Subcutaneous abdominal adipose tissue (tissue), 5 donors: ENCODE results near the gene LOXL3.

Source experiments
- H3K27ac ChIP-seq: one replicate; pipeline ENCODE4 v1.7.0; 2013; ENCODE audit warnings: low read depth, mild to moderate bottlenecking, inconsistent platforms, low read length, moderate library complexity
- H3K27me3 ChIP-seq, 5 donors: one replicate each; pipeline ENCODE4 v1.7.0; 2013; ENCODE audit warnings: low read length in 5 of 5, inconsistent platforms in 1 of 5; ENCODE audit not compliant: control insufficient read depth in 5 of 5, insufficient read depth in 4 of 5
- H3K36me3 ChIP-seq, 5 donors: one replicate each; pipeline ENCODE4 v1.7.0; 2013; ENCODE audit warnings: low read length in 5 of 5; ENCODE audit not compliant: control insufficient read depth in 5 of 5, insufficient read depth in 5 of 5
- H3K4me1 ChIP-seq, 5 donors: one replicate each; pipeline ENCODE4 v1.7.0; 2013; ENCODE audit warnings: low read length in 5 of 5, mild to moderate bottlenecking in 3 of 5, moderate library complexity in 1 of 5; ENCODE audit not compliant: control insufficient read depth in 5 of 5, insufficient read depth in 5 of 5
- H3K4me3 ChIP-seq, 5 donors: one replicate each; pipeline ENCODE4 v1.7.0; 2013; ENCODE audit warnings: low read length in 5 of 5, low read depth in 1 of 5
- H3K9ac ChIP-seq, 5 donors: one replicate each; pipeline ENCODE4 v1.7.0; 2013; ENCODE audit warnings: low read length in 5 of 5, mild to moderate bottlenecking in 4 of 5, moderate library complexity in 3 of 5
- H3K9me3 ChIP-seq, 5 donors: one replicate each; pipeline ENCODE4 v1.7.0; 2013; ENCODE audit warnings: low read length in 5 of 5; ENCODE audit not compliant: control insufficient read depth in 5 of 5
- donor health status: healthy.
- donor health status: healthy.
- donor health status: healthy.
- donor health status: healthy.
- donor health status: healthy.

Gene LOXL3

GRCh38 chr2:74501335-74502071, 52.2 kb downstream of the LOXL3 start:
- no peak overlapping the region for H3K9ac ChIP-seq
- H3K9me3 ChIP-seq: no peaks in the 10 kb centered on the region
- peaks cover 4 to 72% (median 68%) of the 10 kb centered on the region in 5 donors for H3K4me1 ChIP-seq
- H3K4me3 ChIP-seq: peak overlapping the region in 2 of 5 donors; percentile 84 to 87
- no peak overlapping the region for H3K27ac ChIP-seq
- peaks cover 31 to 52% (median 39%) of the 10 kb centered on the region in 5 donors for H3K27me3 ChIP-seq
- peaks cover 0 to 14% (median 11%) of the 10 kb centered on the region in 5 donors for H3K36me3 ChIP-seq

DNA sequence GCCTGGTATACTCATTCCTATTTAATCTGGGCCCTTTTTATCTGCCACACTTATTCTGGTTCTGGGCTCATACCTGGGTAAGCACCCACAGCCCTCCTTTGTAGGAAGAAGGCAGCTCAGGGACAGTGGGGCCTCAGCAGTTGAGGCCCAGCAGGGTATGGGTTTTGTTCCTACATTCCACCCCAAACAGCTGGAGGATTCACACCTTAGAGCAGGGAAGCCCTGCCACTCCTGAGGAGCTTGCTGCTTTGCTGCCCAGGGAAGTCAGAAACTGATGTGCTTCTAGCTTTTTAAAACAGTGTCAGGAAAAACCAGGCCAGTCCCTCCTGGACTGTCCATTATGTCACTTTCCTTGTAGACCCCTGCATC, 53.2 kb downstream of the LOXL3 start:
- no peaks in the 10 kb centered on the region for H3K9me3 ChIP-seq
- no peak overlapping the region for H3K9ac ChIP-seq
- peaks cover 1 to 65% (median 60%) of the 10 kb centered on the region in 5 donors for H3K4me1 ChIP-seq
- peaks cover 0 to 10% (median 7%) of the 10 kb centered on the region in 5 donors for H3K36me3 ChIP-seq
- peaks cover 31 to 52% (median 39%) of the 10 kb centered on the region in 5 donors for H3K27me3 ChIP-seq
- H3K4me3 ChIP-seq: no peak overlapping the region
- H3K27ac ChIP-seq: no peak overlapping the region

DNA sequence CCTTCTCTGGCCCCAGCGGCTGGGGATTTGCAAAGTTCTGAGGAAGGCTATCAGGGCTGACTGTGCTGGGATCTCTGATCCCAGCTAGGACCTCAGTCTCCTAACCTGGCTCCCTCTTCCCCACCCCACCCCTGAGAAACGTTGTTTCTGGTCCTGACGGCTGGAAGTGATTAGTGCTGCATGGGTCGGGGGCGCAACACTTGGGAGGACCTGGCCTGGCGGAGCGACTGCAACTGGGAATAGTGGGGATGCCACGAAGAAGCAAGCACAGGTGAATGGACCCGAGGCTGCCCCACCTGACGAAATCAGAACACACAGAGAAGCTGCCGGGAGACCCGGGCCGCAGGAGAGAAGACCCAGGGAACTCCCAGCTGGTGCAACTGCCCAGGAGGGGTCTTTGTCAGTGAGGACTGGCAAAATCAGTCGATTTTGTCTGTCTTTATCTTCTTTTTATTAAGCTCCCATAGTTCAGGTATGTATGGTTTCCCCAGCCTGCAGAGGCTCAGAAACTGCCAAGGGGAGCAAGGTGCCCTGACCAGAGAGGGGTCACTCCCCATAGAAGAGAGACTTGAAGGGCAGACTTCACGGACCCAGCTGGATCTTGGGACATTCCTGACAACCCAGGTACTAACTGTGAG, 53.7 kb downstream of the LOXL3 start:
- H3K9ac ChIP-seq: no peak overlapping the region
- peaks cover 0 to 5% (median 2%) of the 10 kb centered on the region in 5 donors for H3K36me3 ChIP-seq
- H3K27ac ChIP-seq: no peak overlapping the region
- H3K4me1 ChIP-seq: peaks cover 1 to 60% (median 55%) of the 10 kb centered on the region in 5 donors
- no peak overlapping the region for H3K4me3 ChIP-seq
- H3K27me3 ChIP-seq: peaks cover 31 to 52% (median 39%) of the 10 kb centered on the region in 5 donors
- no peaks in the 10 kb centered on the region for H3K9me3 ChIP-seq

GRCh38 chr2:74499267-74499939, 54.3 kb downstream of the LOXL3 start, which contains the start of gene LBX2:
Gene LBX2, minus strand, starts transcription at chr2:74499603. Its CDS starts 66 bp downstream, at chr2:74499537.
- Histone ChIP-seq H3K4me3 (peak within 1 kb of the TSS; percentile 36 to 59 (median 52)), H3K27me3 (peaks cover 31 to 52% (median 39%) of the 10 kb centered on the region in 5 donors), H3K27ac (no peak within 1 kb of the TSS), H3K9ac (peak within 1 kb of the TSS in 1 of 5 donors; percentile 28), H3K4me1 (peaks cover 1 to 55% (median 49%) of the 10 kb centered on the region in 5 donors), H3K9me3 (no peaks in the 10 kb centered on the region), H3K36me3 (peaks cover under 1 to 2% (median 1%) of the 10 kb centered on the region in 5 donors)

DNA sequence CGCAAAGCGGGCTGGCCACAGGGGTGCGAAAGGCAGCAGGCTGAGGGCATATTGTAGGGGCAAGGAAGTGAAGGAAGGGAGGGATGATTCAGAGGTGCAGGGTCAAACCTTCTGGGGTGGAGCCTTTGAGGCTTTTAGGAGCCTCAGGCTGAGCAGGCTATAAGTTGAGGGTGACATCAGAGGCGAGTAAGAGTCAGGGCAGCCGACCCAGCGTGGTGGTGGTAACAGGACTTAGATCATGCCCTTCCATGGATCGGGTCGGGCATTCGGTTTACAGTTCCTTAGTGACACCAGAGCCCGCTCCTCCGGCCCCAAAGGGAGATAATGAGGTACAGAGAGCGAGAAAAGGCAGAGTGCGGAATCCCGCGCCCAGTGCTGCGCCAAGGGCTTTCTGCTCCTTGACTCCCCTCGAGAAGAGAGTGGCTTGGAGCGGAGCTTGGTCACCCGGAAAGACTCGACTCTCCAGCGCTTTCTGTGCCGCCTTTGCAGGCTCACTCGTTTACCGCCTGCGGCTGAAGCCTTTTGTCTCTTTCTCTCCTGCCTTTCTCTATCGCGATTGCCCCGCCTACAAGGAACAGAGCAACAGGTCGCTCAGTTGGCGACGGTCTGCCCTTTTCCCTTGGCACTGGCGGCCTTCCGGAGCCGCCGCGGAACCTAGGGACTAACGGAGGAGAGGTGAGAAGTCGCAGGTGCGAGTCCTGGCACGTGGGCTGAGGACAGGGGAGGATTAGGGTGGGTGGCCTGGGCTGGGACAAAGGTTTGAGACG, 55.1 kb downstream of the LOXL3 start:
- H3K4me3 ChIP-seq: peak overlapping the region; percentile 36 to 59 (median 52)
- peaks cover under 1 to 48% (median 42%) of the 10 kb centered on the region in 5 donors for H3K4me1 ChIP-seq
- H3K9me3 ChIP-seq: no peaks in the 10 kb centered on the region
- peaks cover 5 to 10% (median 8%) of the 10 kb centered on the region in 5 donors for H3K36me3 ChIP-seq
- peak overlapping the region in 1 of 5 donors; percentile 28 for H3K9ac ChIP-seq
- H3K27ac ChIP-seq: no peak overlapping the region
- H3K27me3 ChIP-seq: peaks cover 31 to 52% (median 39%) of the 10 kb centered on the region in 5 donors

GRCh38 chr2:74497777-74498499, 55.8 kb downstream of the LOXL3 start:
- Histone ChIP-seq H3K9me3 (no peaks in the 10 kb centered on the region), H3K4me1 (peaks cover 0 to 40% (median 35%) of the 10 kb centered on the region in 5 donors), H3K9ac (peak overlapping the region in 1 of 5 donors; percentile 11), H3K4me3 (peak overlapping the region in 3 of 5 donors; percentile 50 to 56 (median 52)), H3K27me3 (peaks cover 31 to 52% (median 39%) of the 10 kb centered on the region in 5 donors), H3K36me3 (peaks cover 5 to 17% (median 16%) of the 10 kb centered on the region in 5 donors), H3K27ac (no peak overlapping the region)

GRCh38 chr2:74496997-74497776, 56.6 kb downstream of the LOXL3 start:
- Histone ChIP-seq H3K4me3 (peak overlapping the region in 2 of 5 donors; percentile 52 to 56), H3K9me3 (no peaks in the 10 kb centered on the region), H3K9ac (no peak overlapping the region), H3K27me3 (peaks cover 31 to 46% (median 39%) of the 10 kb centered on the region in 5 donors), H3K4me1 (peaks cover 0 to 33% (median 28%) of the 10 kb centered on the region in 5 donors), H3K27ac (no peak overlapping the region), H3K36me3 (peaks cover 5 to 25% (median 23%) of the 10 kb centered on the region in 5 donors)

DNA sequence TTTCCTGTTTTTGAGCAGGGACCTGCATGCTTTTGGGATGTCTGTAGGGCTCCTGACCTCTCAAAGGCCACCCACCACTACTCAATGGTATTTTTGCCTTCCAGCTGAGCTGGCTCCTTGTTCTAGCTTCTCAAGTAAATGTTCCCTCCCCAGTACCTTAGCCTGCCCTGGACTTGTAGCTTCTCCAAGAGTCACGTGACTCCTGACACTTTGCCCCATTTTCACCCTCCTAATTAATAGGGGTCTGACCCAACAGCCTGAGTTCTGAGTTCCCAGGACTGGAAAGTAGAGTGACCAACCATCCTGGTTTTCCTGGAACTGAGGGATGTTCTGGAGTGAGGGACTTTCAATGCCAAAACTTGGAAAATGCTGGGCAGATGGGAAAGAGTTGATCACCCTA, 58.3 kb downstream of the LOXL3 start:
- H3K27ac ChIP-seq: no peak overlapping the region
- H3K9ac ChIP-seq: no peak overlapping the region
- H3K9me3 ChIP-seq: no peaks in the 10 kb centered on the region
- H3K27me3 ChIP-seq: peaks cover 30 to 34% (median 34%) of the 10 kb centered on the region in 5 donors
- H3K36me3 ChIP-seq: peaks cover 5 to 42% (median 41%) of the 10 kb centered on the region in 5 donors
- H3K4me1 ChIP-seq: peaks cover 0 to 28% (median 22%) of the 10 kb centered on the region in 5 donors
- no peak overlapping the region for H3K4me3 ChIP-seq
